B cell (primary cell): ENCODE measurements around the gene MARVELD1. TPM values are rescaled to one million over a fixed set of nuclear protein-coding genes. Genes with fewer than 3 reads are reported as not detected.

Experiments
- ATAC-seq: fragments of 200-7000 bp; cut with Tn5 transposase; one replicate; pipeline ENCODE4 v1.10.0; 2021; ENCODE audit warnings: low read depth, mild to moderate bottlenecking, moderate number of reproducible peaks, moderate library complexity
- CTCF ChIA-PET: fragments of 350-600 bp; sonication (Branson Sonifier 250); formaldehyde crosslinking; loops from one replicate; lab custom pipeline; 2021; ENCODE audit warnings: antibody characterized with exemption, inconsistent platforms; lab: Charles Lee
- POLR2A ChIA-PET: fragments of 350-600 bp; sonication (Branson Sonifier 250); formaldehyde crosslinking; loops from one replicate; lab custom pipeline; 2021; ENCODE audit warnings: antibody characterized with exemption; lab: Charles Lee
- DNase-seq: peaks from one replicate; pipeline ENCODE4 v3.0.0; 2013
- H2AFZ ChIP-seq: 2 replicates; pipeline ENCODE4 v1.6.1; 2012; ENCODE audit warnings: mild to moderate bottlenecking, low read depth, low read length; ENCODE audit not compliant: insufficient read depth, poor library complexity, severe bottlenecking
- H3K27ac ChIP-seq, 2 donors: 1 replicate in 1 of 2; 2 replicates in 1 of 2; pipeline ENCODE4 v1.5.1; 2012 to 2013; ENCODE audit warnings: low read length in 2 of 2, mild to moderate bottlenecking in 2 of 2, moderate library complexity in 1 of 2
- H3K27me3 ChIP-seq, 4 experiments: fragments of 200-600 bp in 1 of 4; sonication (generic) in 1 of 4; replicated peaks in 1 of 4; 1 replicate in 2 of 4; 2 replicates in 2 of 4; pipeline versions ENCODE4 v1.6.1 to v1.7.0; 2013 to 2016; ENCODE audit warnings: low read length in 3 of 4, mild to moderate bottlenecking in 2 of 4, mixed read lengths in 1 of 4, moderate library complexity in 1 of 4; ENCODE audit not compliant: insufficient read depth in 4 of 4, control insufficient read depth in 3 of 4; ENCODE audit errors: control extremely low read depth in 1 of 4
- H3K36me3 ChIP-seq, 2 experiments: replicated peaks in 1 of 2; 1 replicate in 1 of 2; 2 replicates in 1 of 2; pipeline versions ENCODE4 v1.6.1 to v1.7.1; 2013; ENCODE audit warnings: low read length in 1 of 2; ENCODE audit not compliant: insufficient read depth in 2 of 2, control insufficient read depth in 1 of 2; ENCODE audit errors: control extremely low read depth in 1 of 2, extremely low read depth in 1 of 2
- H3K4me1 ChIP-seq, 2 donors: fragments of 200-600 bp in 1 of 2; sonication (generic) in 1 of 2; 1 replicate in 1 of 2; 2 replicates in 1 of 2; pipeline versions ENCODE4 v1.5.1 to v1.6.1; 2013 to 2017; ENCODE audit warnings: low read length in 2 of 2; ENCODE audit not compliant: control insufficient read depth in 2 of 2, insufficient read depth in 2 of 2
- H3K4me2 ChIP-seq: replicated peaks from 2 replicates; pipeline ENCODE3; 2012; ENCODE audit warnings: mild to moderate bottlenecking, low read depth, low read length; ENCODE audit not compliant: poor library complexity, severe bottlenecking
- H3K4me3 ChIP-seq, 5 experiments: fragments of 200-600 bp in 1 of 5; sonication (generic) in 1 of 5; 1 replicate in 3 of 5; 2 replicates in 2 of 5; pipeline versions ENCODE4 v1.5.1 to v1.7.0; 2011 to 2016; ENCODE audit warnings: low read length in 4 of 5, mild to moderate bottlenecking in 4 of 5, low read depth in 2 of 5, control low read depth in 1 of 5, moderate library complexity in 1 of 5; ENCODE audit not compliant: insufficient read depth in 1 of 5; ENCODE audit errors: control extremely low read depth in 1 of 5, extremely low read depth in 1 of 5
- H3K79me2 ChIP-seq: fragments of 200-600 bp; sonication (generic); one replicate; pipeline ENCODE4 v1.6.0; 2016; ENCODE audit warnings: low read length; ENCODE audit not compliant: control insufficient read depth, insufficient read depth
- H3K9ac ChIP-seq: fragments of 200-600 bp; sonication (generic); 2 replicates; pipeline ENCODE4 v1.6.1; 2017; ENCODE audit warnings: mild to moderate bottlenecking, low read length, moderate library complexity
- H3K9me3 ChIP-seq, 3 donors: one replicate each; pipeline versions ENCODE4 v1.6.1 to v1.7.1; 2013; ENCODE audit warnings: low read length in 2 of 3; ENCODE audit not compliant: control insufficient read depth in 2 of 3, insufficient read depth in 1 of 3; ENCODE audit errors: control extremely low read depth in 1 of 3
- H4K20me1 ChIP-seq: 2 replicates; pipeline ENCODE4 v1.6.0; 2012; ENCODE audit warnings: mild to moderate bottlenecking, low read length; ENCODE audit not compliant: insufficient read depth, control insufficient read depth, poor library complexity, severe bottlenecking
- H3K27ac Mint-ChIP-seq: one replicate; pipeline ENCODE4 v1.8.0; 2021; ENCODE audit warnings: mixed read lengths
- H3K27me3 Mint-ChIP-seq: one replicate; pipeline ENCODE4 v1.8.0; 2021; ENCODE audit warnings: mixed read lengths
- H3K4me1 Mint-ChIP-seq: one replicate; pipeline ENCODE4 v1.8.0; 2021; ENCODE audit warnings: mixed read lengths
- H3K4me3 Mint-ChIP-seq: one replicate; pipeline ENCODE4 v1.8.0; 2021; ENCODE audit warnings: mixed read lengths
- H3K9me3 Mint-ChIP-seq: one replicate; pipeline ENCODE4 v1.8.0; 2022; ENCODE audit warnings: mixed read lengths; ENCODE audit not compliant: insufficient read depth
- EZH2 ChIP-seq: IDR thresholded peaks from 2 replicates; pipeline ENCODE4 v1.6.1; 2012; ENCODE audit warnings: borderline replicate concordance, low read depth, mild to moderate bottlenecking, moderate library complexity, low read length; ENCODE audit not compliant: insufficient read depth, poor library complexity, severe bottlenecking
- WGBS: methylation state at CpG from one replicate; pipeline ENCODE4 v1.1.5; 2013; ENCODE audit warnings: missing lambda C conversion rate; ENCODE audit not compliant: insufficient coverage; 5-methylcytosine and 5-hydroxymethylcytosine counted together
- intact Hi-C: fragments of 100-400 bp; cut with micrococcal nuclease; formaldehyde crosslinking; loops from one replicate; pipeline ENCODE4 v1.10.0; 2022
- polyA plus RNA-seq: library from polyadenylated mRNA; depleted of rRNA; stranded (reverse); fragments of >200 nt; gene quantifications from 2 replicates; pipeline ENCODE4 v1.2.3, GENCODE V29; 2012
- total RNA-seq, 2 donors: library from RNA; stranded (reverse); fragments of 120-200 nt in 1 of 2; gene quantifications; 1 replicate in 1 of 2; 2 replicates in 1 of 2; pipeline versions ENCODE4 v1.2.3 to v1.2.4, GENCODE V29; 2013 to 2022
- TF ChIP-seq, protein P1 (sequence below): fragments of 200-600 bp; IDR thresholded peaks from one replicate; pipeline ENCODE4 v1.8.0; 2022; ENCODE audit warnings: antibody characterized with exemption, mild to moderate bottlenecking

Gene MARVELD1
- total and polyA plus RNA-seq, 2 donors (not counting 1 experiment from before 2014, with no cell fraction given) = 0.45 to 0.54 TPM

DNA sequence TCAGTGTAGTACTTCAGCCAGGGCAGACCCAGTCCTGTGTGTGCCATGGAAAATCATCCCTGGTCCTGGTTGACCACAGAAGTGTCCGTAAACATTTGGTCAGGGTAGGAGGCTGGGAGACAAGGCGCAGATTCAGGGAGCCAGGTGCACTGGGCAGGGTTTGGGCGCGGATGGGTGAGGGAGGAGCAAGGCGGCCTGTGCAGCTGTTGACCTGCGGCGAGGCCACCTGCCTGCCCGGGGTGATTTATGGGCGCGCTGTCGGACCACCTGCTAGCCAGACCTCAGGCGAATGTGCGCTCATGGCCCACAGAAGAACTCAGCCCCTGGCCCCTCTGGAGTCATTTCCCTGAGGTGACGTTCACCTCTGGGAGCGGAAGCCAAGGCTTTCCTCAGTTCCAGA, 51.7 kb downstream of the MARVELD1 start:
- no peak overlapping the region for H3K27ac Mint-ChIP-seq
- H3K36me3 ChIP-seq = peaks cover 0 to 15% of the 10 kb centered on the region in 2 experiments
- ChIA-PET CTCF (interaction anchor here (1.1 kb wide), 1 partner anchor 9 kb away, joined by 3 read pairs; no protein-coding TSS in a partner anchor), POLR2A (no interaction called here)
- peaks cover 0 to 2% (median 0%) of the 10 kb centered on the region in 3 donors for H3K9me3 ChIP-seq
- H4K20me1 ChIP-seq = no peaks in the 10 kb centered on the region
- no peak for DNase-seq
- intact Hi-C loops = no loop called here
- H3K27me3 ChIP-seq = peaks cover 0 to 11% (median under 1%) of the 10 kb centered on the region in 4 experiments
- no peak overlapping the region for H3K27ac ChIP-seq
- no peaks in the 10 kb centered on the region for H3K9me3 Mint-ChIP-seq
- no peak overlapping the region for H3K4me2 ChIP-seq
- TF ChIP-seq, protein P1, sequence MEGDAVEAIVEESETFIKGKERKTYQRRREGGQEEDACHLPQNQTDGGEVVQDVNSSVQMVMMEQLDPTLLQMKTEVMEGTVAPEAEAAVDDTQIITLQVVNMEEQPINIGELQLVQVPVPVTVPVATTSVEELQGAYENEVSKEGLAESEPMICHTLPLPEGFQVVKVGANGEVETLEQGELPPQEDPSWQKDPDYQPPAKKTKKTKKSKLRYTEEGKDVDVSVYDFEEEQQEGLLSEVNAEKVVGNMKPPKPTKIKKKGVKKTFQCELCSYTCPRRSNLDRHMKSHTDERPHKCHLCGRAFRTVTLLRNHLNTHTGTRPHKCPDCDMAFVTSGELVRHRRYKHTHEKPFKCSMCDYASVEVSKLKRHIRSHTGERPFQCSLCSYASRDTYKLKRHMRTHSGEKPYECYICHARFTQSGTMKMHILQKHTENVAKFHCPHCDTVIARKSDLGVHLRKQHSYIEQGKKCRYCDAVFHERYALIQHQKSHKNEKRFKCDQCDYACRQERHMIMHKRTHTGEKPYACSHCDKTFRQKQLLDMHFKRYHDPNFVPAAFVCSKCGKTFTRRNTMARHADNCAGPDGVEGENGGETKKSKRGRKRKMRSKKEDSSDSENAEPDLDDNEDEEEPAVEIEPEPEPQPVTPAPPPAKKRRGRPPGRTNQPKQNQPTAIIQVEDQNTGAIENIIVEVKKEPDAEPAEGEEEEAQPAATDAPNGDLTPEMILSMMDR = no peak
- no peak for TF ChIP-seq EZH2
- no peak overlapping the region for H3K4me3 Mint-ChIP-seq
- peaks cover 6 to 11% of the 10 kb centered on the region in 2 donors for H3K4me1 ChIP-seq
- no peaks in the 10 kb centered on the region for H3K79me2 ChIP-seq
- no peak overlapping the region for H2AFZ ChIP-seq
- 82% methylated on average over 15 of the region's 15 CpGs for WGBS
- no peak overlapping the region for H3K9ac ChIP-seq
- H3K4me1 Mint-ChIP-seq = peaks cover 13% of the 10 kb centered on the region
- peaks cover 18% of the 10 kb centered on the region for H3K27me3 Mint-ChIP-seq
- no peak for ATAC-seq
- H3K4me3 ChIP-seq = no peak overlapping the region

DNA sequence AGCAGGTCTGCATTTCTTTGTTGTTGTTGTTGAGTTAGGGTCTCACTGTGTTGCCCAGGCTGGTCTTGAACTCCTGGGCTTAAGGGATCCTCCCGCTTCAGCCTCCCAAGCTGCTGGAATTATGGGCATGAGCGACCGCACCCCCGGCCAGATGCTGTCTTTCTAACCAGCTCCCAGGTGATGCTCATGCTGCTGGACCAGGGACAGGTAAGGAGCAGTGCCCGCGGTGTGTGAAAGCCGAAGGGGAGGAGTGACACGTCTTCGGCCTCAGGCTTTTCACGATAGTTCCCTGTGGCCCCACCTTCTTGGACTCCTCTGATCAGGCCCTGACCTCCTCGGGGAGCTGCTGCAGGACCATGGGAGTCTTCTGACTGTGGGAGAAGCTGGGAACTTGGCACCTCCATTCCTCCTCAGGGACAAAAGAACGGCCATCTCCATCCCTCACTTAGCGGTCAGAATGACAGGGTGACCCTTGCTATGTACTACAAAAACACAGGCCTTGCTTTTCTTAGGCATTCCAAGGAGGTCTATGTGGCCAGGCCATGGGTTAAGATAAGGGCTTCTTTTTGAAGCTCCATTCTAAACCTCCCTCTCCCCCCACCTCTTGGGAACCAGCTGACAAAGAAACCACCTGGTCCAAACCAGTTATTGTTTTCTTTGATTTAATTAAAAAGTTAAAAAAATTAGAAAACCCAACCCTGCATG, 52.7 kb downstream of the MARVELD1 start:
- TF ChIP-seq EZH2 = no peak
- TF ChIP-seq, protein P1 = no peak
- H3K27me3 ChIP-seq = peaks cover 0 to 20% (median 5%) of the 10 kb centered on the region in 4 experiments
- ChIA-PET POLR2A (no interaction called here), CTCF (interaction anchor here (1.1 kb wide), 1 partner anchor 10 kb away, joined by 3 read pairs; no protein-coding TSS in a partner anchor)
- no peak overlapping the region for H3K27ac ChIP-seq
- Mint-ChIP-seq H3K4me3 (no peak overlapping the region), H3K4me1 (peaks cover 19% of the 10 kb centered on the region), H3K27ac (no peak overlapping the region), H3K27me3 (peaks cover 28% of the 10 kb centered on the region), H3K9me3 (no peaks in the 10 kb centered on the region)
- no peaks in the 10 kb centered on the region for H3K79me2 ChIP-seq
- intact Hi-C loops = no loop called here
- H3K4me3 ChIP-seq = no peak overlapping the region
- peaks cover 0 to 8% of the 10 kb centered on the region in 2 experiments for H3K36me3 ChIP-seq
- WGBS = 97% methylated on average over 11 of the region's 13 CpGs
- ATAC-seq = no peak
- DNase-seq = no peak
- peaks cover 12 to 15% of the 10 kb centered on the region in 2 donors for H3K4me1 ChIP-seq
- no peaks in the 10 kb centered on the region for H4K20me1 ChIP-seq
- no peak overlapping the region for H2AFZ ChIP-seq
- H3K4me2 ChIP-seq = no peak overlapping the region
- no peak overlapping the region for H3K9ac ChIP-seq
- peaks cover 0 to 2% (median 0%) of the 10 kb centered on the region in 3 donors for H3K9me3 ChIP-seq
